HCT116 (cell line): ENCODE measurements around the gene KANSL1. TPM values are rescaled to one million over a fixed set of nuclear protein-coding genes. Genes with fewer than 3 reads are reported as not detected.

Experiments
- ATAC-seq: fragments of 200-7000 bp; cut with Tn5 transposase; 2 replicates; pipeline ENCODE4 v1.9.1; 2020; ENCODE audit warnings: mild to moderate bottlenecking, moderate library complexity
- BruUV-seq: library from RNA; stranded (reverse); fragments of 400-500 nt; replicated peaks from 2 replicates; lab custom pipeline; 2021; lab: Mats Ljungman, UMichigan
- CTCF ChIA-PET: fragments of 300-600 bp; sonication (Branson Sonifier 250); formaldehyde crosslinking; loops from one replicate; lab custom pipeline; 2021; ENCODE audit warnings: antibody characterized with exemption; lab: Charles Lee
- POLR2A ChIA-PET: fragments of 300-600, 350-600 bp; sonication (Branson Sonifier 250); formaldehyde crosslinking; loops from one replicate; lab custom pipeline; 2021; ENCODE audit warnings: antibody characterized with exemption; lab: Charles Lee
- RAD21 ChIA-PET, 2 experiments: fragments of 300-600 bp; sonication (Branson Sonifier 250); formaldehyde crosslinking; loops; one replicate each; lab custom pipeline; 2023; ENCODE audit warnings: low total read pairs in 2 of 2; ENCODE audit not compliant: uncharacterized antibody in 2 of 2, unreplicated experiment in 2 of 2, low non-redundant PET in 1 of 2; lab: Charles Lee
- DNase-seq: peaks from one replicate; pipeline ENCODE4 v3.0.0-alpha.2; 2010; ENCODE audit warnings: low read depth, low spot score
- H2AFZ ChIP-seq: fragments of 200-600 bp; shearing (Covaris generic), sonication (generic); 2 replicates; pipeline ENCODE4 v1.6.1; 2017; ENCODE audit warnings: low read depth, mixed run types, mixed read lengths, antibody characterized with exemption, low read length; ENCODE audit not compliant: poor library complexity, severe bottlenecking
- H3K27ac ChIP-seq: 2 replicates; pipeline ENCODE4 v1.5.1; 2012; ENCODE audit warnings: low read depth, low read length
- H3K27me3 ChIP-seq: fragments of 200-600 bp; sonication (generic); 2 replicates; pipeline ENCODE4 v1.6.1; 2016; ENCODE audit warnings: mixed run types, low read length, mixed read lengths; ENCODE audit not compliant: insufficient read depth
- H3K36me3 ChIP-seq, 2 experiments: fragments of 200-500 bp in 1 of 2; fragments of 200-600 bp in 1 of 2; sonication (Bioruptor generic) in 1 of 2; sonication (generic) in 1 of 2; 2 replicates each; pipeline versions ENCODE4 v1.5.1 to v1.6.1; 2014 to 2016; ENCODE audit warnings: low read length in 2 of 2, inconsistent platforms in 1 of 2, mixed read lengths in 1 of 2, mixed run types in 1 of 2; ENCODE audit not compliant: insufficient read depth in 2 of 2, control insufficient read depth in 1 of 2
- H3K4me1 ChIP-seq, 2 experiments: fragments of 200-600 bp in 1 of 2; sonication (generic) in 1 of 2; 2 replicates each; pipeline versions ENCODE4 v1.5.1 to v1.6.1; 2012 to 2017; ENCODE audit warnings: low read length in 2 of 2, inconsistent platforms in 1 of 2, mild to moderate bottlenecking in 1 of 2, mixed read lengths in 1 of 2, mixed run types in 1 of 2, moderate library complexity in 1 of 2; ENCODE audit not compliant: insufficient read depth in 2 of 2, control insufficient read depth in 1 of 2
- H3K4me2 ChIP-seq: fragments of 200-600 bp; sonication (generic); 2 replicates; pipeline ENCODE4 v1.6.1; 2017; ENCODE audit warnings: mixed run types, low read length, mixed read lengths
- H3K4me3 ChIP-seq, 2 experiments: fragments of 200-600 bp in 1 of 2; sonication (generic) in 1 of 2; replicated peaks in 1 of 2; 2 replicates each; pipeline ENCODE4 v1.5.1; 2011 to 2016; ENCODE audit warnings: low read length in 2 of 2, control low read depth in 1 of 2, low read depth in 1 of 2, mild to moderate bottlenecking in 1 of 2, mixed read lengths in 1 of 2, mixed run types in 1 of 2
- H3K79me2 ChIP-seq: fragments of 200-600 bp; sonication (generic); 2 replicates; pipeline ENCODE4 v1.6.1; 2017; ENCODE audit warnings: mild to moderate bottlenecking, mixed run types, low read length, moderate library complexity, mixed read lengths; ENCODE audit not compliant: insufficient read depth
- H3K9ac ChIP-seq: fragments of 200-600 bp; sonication (generic); 2 replicates; pipeline ENCODE4 v1.6.1; 2016; ENCODE audit warnings: low read length, mixed read lengths
- H3K9me2 ChIP-seq: fragments of 200-600 bp; sonication (generic), shearing (Covaris generic); 2 replicates; pipeline ENCODE4 v1.6.1; 2017; ENCODE audit warnings: mixed run types, mild to moderate bottlenecking, moderate library complexity; ENCODE audit not compliant: insufficient read depth
- H3K9me3 ChIP-seq, 2 experiments: fragments of 200-500 bp in 1 of 2; fragments of 200-600 bp in 1 of 2; sonication (Bioruptor generic) in 1 of 2; sonication (generic) in 1 of 2; 2 replicates each; pipeline ENCODE4 v1.6.1; 2014 to 2017; ENCODE audit warnings: low read length in 2 of 2, mixed read lengths in 2 of 2, inconsistent platforms in 1 of 2, low read depth in 1 of 2, mild to moderate bottlenecking in 1 of 2, mixed run types in 1 of 2, moderate library complexity in 1 of 2; ENCODE audit not compliant: control insufficient read depth in 1 of 2, insufficient read depth in 1 of 2
- H4K20me1 ChIP-seq: fragments of 200-600 bp; sonication (generic), shearing (Covaris generic); 2 replicates; pipeline ENCODE4 v1.6.1; 2017; ENCODE audit warnings: mixed run types, mild to moderate bottlenecking, moderate library complexity; ENCODE audit not compliant: insufficient read depth
- ELF1 ChIP-seq: IDR thresholded peaks from 2 replicates; pipeline ENCODE4 v1.6.1; 2012; ENCODE audit warnings: low read depth, borderline replicate concordance
- EZH2 ChIP-seq: fragments of 200-600 bp; sonication (generic); IDR thresholded peaks from 2 replicates; pipeline ENCODE4 v1.6.1; 2017; ENCODE audit warnings: antibody characterized with exemption, mixed run types
- JUND ChIP-seq: IDR thresholded peaks from 2 replicates; pipeline ENCODE4 v1.6.1; 2012
- POLR2A ChIP-seq: IDR thresholded peaks from 2 replicates; pipeline ENCODE4 v1.7.0; 2011; ENCODE audit warnings: borderline replicate concordance; ENCODE audit not compliant: insufficient read depth, insufficient read length; ENCODE audit errors: extremely low read depth
- REST ChIP-seq: IDR thresholded peaks from 2 replicates; pipeline ENCODE4 v1.6.1; 2012; ENCODE audit warnings: low read depth
- SIN3A ChIP-seq: IDR thresholded peaks from 2 replicates; pipeline ENCODE4 v1.6.1; 2012; ENCODE audit warnings: low read depth
- SP1 ChIP-seq: IDR thresholded peaks from 2 replicates; pipeline ENCODE4 v1.6.1; 2012; ENCODE audit warnings: low read depth
- SRF ChIP-seq: IDR thresholded peaks from 2 replicates; pipeline ENCODE4 v1.6.1; 2012; ENCODE audit warnings: low read depth
- TCF7L2 ChIP-seq: IDR thresholded peaks from 2 replicates; pipeline ENCODE4 v1.7.0; 2011; ENCODE audit warnings: borderline replicate concordance, inconsistent platforms; ENCODE audit not compliant: insufficient read depth, insufficient read length; ENCODE audit errors: extremely low read depth
- YY1 ChIP-seq: IDR thresholded peaks from 2 replicates; pipeline ENCODE4 v1.6.1; 2011; ENCODE audit warnings: low read length, low read depth, moderate library complexity, mild to moderate bottlenecking; ENCODE audit not compliant: insufficient replicate concordance; ENCODE audit errors: extremely low read depth
- ZBTB33 ChIP-seq: IDR thresholded peaks from 2 replicates; pipeline ENCODE4 v1.6.1; 2011; ENCODE audit warnings: mild to moderate bottlenecking, low read length, moderate library complexity; ENCODE audit not compliant: insufficient replicate concordance; ENCODE audit errors: extremely low read depth
- ZFX ChIP-seq: fragments of 450-650 bp; IDR thresholded peaks from 2 replicates; pipeline ENCODE4 v1.6.1; 2017
- ZNF274 ChIP-seq: fragments of 200-500 bp; sonication (Bioruptor generic); IDR thresholded peaks from 2 replicates; pipeline ENCODE4 v1.6.1; 2014; ENCODE audit warnings: mild to moderate bottlenecking, low read depth, low read length, inconsistent platforms
- intact Hi-C: fragments of 100-400 bp; cut with micrococcal nuclease; formaldehyde crosslinking; loops from 2 replicates; pipeline ENCODE4 v1.10.0; 2022
- total RNA-seq: library from RNA; stranded (reverse); gene quantifications from one replicate; pipeline ENCODE4 v1.2.1, GENCODE V29; 2021; ENCODE audit not compliant: unreplicated experiment
- TF ChIP-seq, protein P1 (sequence below), 3 experiments: fragments of 200-600 bp in 1 of 3; sonication (generic) in 1 of 3; IDR thresholded peaks in 2 of 3; conservative IDR thresholded peaks in 1 of 3; 2 replicates each; pipeline ENCODE4 v1.5.1; 2012 to 2017; ENCODE audit warnings: low read depth in 2 of 3, low read length in 2 of 3, antibody characterized with exemption in 1 of 3, borderline replicate concordance in 1 of 3, control low read depth in 1 of 3, mild to moderate bottlenecking in 1 of 3, mixed read lengths in 1 of 3, mixed run types in 1 of 3, moderate library complexity in 1 of 3; ENCODE audit not compliant: insufficient read depth in 1 of 3

Gene KANSL1
- total RNA-seq, 1 experiment from 2014 or later: 77.5 TPM

DNA sequence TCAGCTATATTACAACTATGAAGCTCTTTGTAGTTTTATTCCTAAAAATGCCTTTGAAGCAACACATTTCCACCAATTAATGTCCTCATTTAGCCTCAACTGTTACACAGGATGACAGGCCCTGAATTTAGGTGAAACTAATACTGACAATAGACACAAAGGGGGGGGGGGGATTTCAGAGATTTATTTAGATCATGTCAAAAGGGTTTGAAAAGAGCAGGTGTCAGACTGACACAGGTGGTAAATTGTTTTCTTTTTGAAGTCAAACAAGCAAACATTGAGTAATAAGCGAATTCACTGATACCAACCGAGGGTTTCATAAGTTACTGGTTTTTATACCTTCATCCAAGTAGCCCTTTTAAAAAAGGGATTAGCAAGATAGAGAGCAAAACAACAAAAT lies 40.8 kb downstream of the KANSL1 start:
- H4K20me1 ChIP-seq: peaks cover 63% of the 10 kb centered on the region
- no TSS peak for BruUV-seq

More for the DNA sequence above, 40.8 kb downstream of the KANSL1 start:
- Histone ChIP-seq H3K4me3 (no peak overlapping the region), H3K36me3 (no peaks in the 10 kb centered on the region), H3K27me3 (no peaks in the 10 kb centered on the region), H3K4me1 (peaks cover 0 to 1% of the 10 kb centered on the region in 2 experiments; a peak in 1 of 4 replicates), H3K9me3 (no peaks in the 10 kb centered on the region), H3K27ac (no peak overlapping the region), H3K9ac (no peak overlapping the region), H3K79me2 (peaks cover 100% of the 10 kb centered on the region), H3K9me2 (no peaks in the 10 kb centered on the region), H2AFZ (no peak overlapping the region), H3K4me2 (no peak overlapping the region)
- ChIA-PET POLR2A (no interaction called here), CTCF (interaction anchor here (0.7 to 1.2 kb wide), 2 partner anchors 41 to 76 kb away, joined by 3 to 4 read pairs; partner anchors contain the start of gene KANSL1), RAD21 (no interaction called here)
- intact Hi-C loops: loop anchor here (1.0 kb wide), 1 partner anchor 19 kb away; no protein-coding TSS in a partner anchor
- no peak for ATAC-seq
- DNase-seq: no peak
- TF ChIP-seq JUND: no peak
- TF ChIP-seq SIN3A: no peak
- no peak for TF ChIP-seq ZFX
- TF ChIP-seq, protein P1, sequence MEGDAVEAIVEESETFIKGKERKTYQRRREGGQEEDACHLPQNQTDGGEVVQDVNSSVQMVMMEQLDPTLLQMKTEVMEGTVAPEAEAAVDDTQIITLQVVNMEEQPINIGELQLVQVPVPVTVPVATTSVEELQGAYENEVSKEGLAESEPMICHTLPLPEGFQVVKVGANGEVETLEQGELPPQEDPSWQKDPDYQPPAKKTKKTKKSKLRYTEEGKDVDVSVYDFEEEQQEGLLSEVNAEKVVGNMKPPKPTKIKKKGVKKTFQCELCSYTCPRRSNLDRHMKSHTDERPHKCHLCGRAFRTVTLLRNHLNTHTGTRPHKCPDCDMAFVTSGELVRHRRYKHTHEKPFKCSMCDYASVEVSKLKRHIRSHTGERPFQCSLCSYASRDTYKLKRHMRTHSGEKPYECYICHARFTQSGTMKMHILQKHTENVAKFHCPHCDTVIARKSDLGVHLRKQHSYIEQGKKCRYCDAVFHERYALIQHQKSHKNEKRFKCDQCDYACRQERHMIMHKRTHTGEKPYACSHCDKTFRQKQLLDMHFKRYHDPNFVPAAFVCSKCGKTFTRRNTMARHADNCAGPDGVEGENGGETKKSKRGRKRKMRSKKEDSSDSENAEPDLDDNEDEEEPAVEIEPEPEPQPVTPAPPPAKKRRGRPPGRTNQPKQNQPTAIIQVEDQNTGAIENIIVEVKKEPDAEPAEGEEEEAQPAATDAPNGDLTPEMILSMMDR (IDR thresholded peaks at IDR 0.05 in 2 of 3, conservative IDR thresholded peaks at IDR 0.05 in 1 of 3; ENCODE audit: borderline replicate concordance in 1 of 3, insufficient read depth in 1 of 3, low read depth in 2 of 3, low read length in 2 of 3): no peak
- no peak for TF ChIP-seq SRF
- TF ChIP-seq ZBTB33: no peak
- TF ChIP-seq ELF1: no peak
- no peak for TF ChIP-seq POLR2A
- TF ChIP-seq EZH2: no peak
- TF ChIP-seq REST: no peak
- no peak for TF ChIP-seq ZNF274
- TF ChIP-seq YY1: no peak
- TF ChIP-seq TCF7L2: no peak
- TF ChIP-seq SP1: no peak
